A549 (cell line): ENCODE data around the gene CCND2. TPM values are rescaled to one million over a fixed set of nuclear protein-coding genes. Genes with fewer than 3 reads are reported as not detected.

Experiments
- ATAC-seq, 2 experiments: fragments of 200-7000 bp in 1 of 2; fragments of >200 bp in 1 of 2; cut with Nextera tagmentation in 1 of 2; cut with Tn5 transposase in 1 of 2; 3 replicates each; pipeline versions ENCODE4 v1.8.0 to v1.9.1; 2018 to 2020; ENCODE audit warnings: mild to moderate bottlenecking in 1 of 2, moderate library complexity in 1 of 2
- CTCF ChIA-PET: fragments of 300-600 bp; sonication (Branson Sonifier 250); formaldehyde crosslinking; extraction: SDS; loops from one replicate; lab custom pipeline; 2021; ENCODE audit warnings: antibody characterized with exemption, inconsistent platforms; lab: Yijun Ruan, JAX
- POLR2A ChIA-PET: fragments of 350-600 bp; formaldehyde crosslinking; extraction: SDS; loops from one replicate; lab custom pipeline; 2021; ENCODE audit warnings: antibody characterized with exemption, inconsistent platforms; lab: Yijun Ruan, JAX
- DNase-seq, 2 experiments: peaks; one replicate each; pipeline versions ENCODE4 v3.0.0 to v3.0.0-alpha.2; 2011 to 2016; ENCODE audit warnings: low read depth in 1 of 2, low spot score in 1 of 2
- FAIRE-seq: peaks from 2 replicates; lab custom pipeline; 2011; peaks lifted over from hg19 to GRCh38; lab: Jason Lieb, UNC
- H3K27ac ChIP-seq, 2 experiments: fragments of >200 bp; sonication (Bioruptor Twin); formaldehyde crosslinking; 3 replicates each; pipeline ENCODE4 v1.5.1; 2016 to 2017
- H3K4me1 ChIP-seq: fragments of >200 bp; sonication (Bioruptor Twin); formaldehyde crosslinking; 3 replicates; pipeline ENCODE4 v1.6.1; 2016
- H3K4me2 ChIP-seq: fragments of >200 bp; sonication (Bioruptor Twin); formaldehyde crosslinking; 3 replicates; pipeline ENCODE4 v1.6.1; 2016
- H3K4me3 ChIP-seq: fragments of >200 bp; sonication (Bioruptor Twin); formaldehyde crosslinking; 3 replicates; pipeline ENCODE4 v1.5.1; 2016
- H3K9me3 ChIP-seq: fragments of >200 bp; sonication (Bioruptor Twin); formaldehyde crosslinking; 3 replicates; pipeline ENCODE4 v1.6.1; 2016
- BHLHE40 ChIP-seq: IDR thresholded peaks from 2 replicates; pipeline ENCODE4 v1.6.1; 2012; ENCODE audit warnings: low read depth, low read length, inconsistent platforms
- CBX2 ChIP-seq: fragments of 200-600 bp; sonication (generic); IDR thresholded peaks from 2 replicates; pipeline ENCODE4 v1.6.1; 2016; ENCODE audit warnings: low read depth, mild to moderate bottlenecking, borderline replicate concordance
- CHD2 ChIP-seq: fragments of 150-350 bp; IDR thresholded peaks from 2 replicates; pipeline ENCODE4 v1.6.1; 2014; ENCODE audit warnings: low read length; ENCODE audit not compliant: partially characterized antibody
- EHF ChIP-seq: fragments of 250-450 bp; sonication (Bioruptor Pico); IDR thresholded peaks from 2 replicates; pipeline ENCODE4 v1.5.0; 2020; ENCODE audit warnings: mild to moderate bottlenecking
- EP300 ChIP-seq, 2 experiments: fragments of >200 bp; sonication (Bioruptor Twin); formaldehyde crosslinking; IDR thresholded peaks; 2 replicates in 1 of 2; 3 replicates in 1 of 2; pipeline ENCODE4 v1.6.1; 2016 to 2017
- ESRRA ChIP-seq: fragments of 150-350 bp; IDR thresholded peaks from 2 replicates; pipeline ENCODE4 v1.6.1; 2014; ENCODE audit warnings: mild to moderate bottlenecking, low read length, borderline replicate concordance
- FOSB ChIP-seq: fragments of 250-450 bp; sonication (Bioruptor Pico); IDR thresholded peaks from 2 replicates; pipeline ENCODE4 v1.5.0; 2020; ENCODE audit warnings: mild to moderate bottlenecking, moderate library complexity
- FOXS1 ChIP-seq: fragments of 250-450 bp; sonication (Bioruptor Pico); IDR thresholded peaks from 2 replicates; pipeline ENCODE4 v1.5.0; 2020; ENCODE audit warnings: mild to moderate bottlenecking, moderate library complexity
- HDAC2 ChIP-seq: fragments of 200-600 bp; sonication (generic); IDR thresholded peaks from 2 replicates; pipeline ENCODE4 v1.6.1; 2016
- HOXB13 ChIP-seq: fragments of 250-450 bp; sonication (Bioruptor Pico); IDR thresholded peaks from 2 replicates; pipeline ENCODE4 v1.5.0; 2020; ENCODE audit warnings: low read depth, mild to moderate bottlenecking, moderate library complexity
- HOXB5 ChIP-seq: fragments of 250-450 bp; sonication (Bioruptor Pico); IDR thresholded peaks from 2 replicates; pipeline ENCODE4 v1.5.0; 2020; ENCODE audit warnings: mild to moderate bottlenecking, moderate library complexity
- KDM1A ChIP-seq: fragments of 200-600 bp; sonication (generic); IDR thresholded peaks from 2 replicates; pipeline ENCODE4 v1.6.1; 2016; ENCODE audit warnings: low read depth, mild to moderate bottlenecking
- KDM5A ChIP-seq: fragments of 200-600 bp; sonication (generic); IDR thresholded peaks from 2 replicates; pipeline ENCODE4 v1.6.1; 2016; ENCODE audit warnings: antibody characterized with exemption, mild to moderate bottlenecking
- MAFK ChIP-seq: fragments of 450-650 bp; IDR thresholded peaks from 2 replicates; pipeline ENCODE4 v1.6.1; 2014; ENCODE audit not compliant: partially characterized antibody
- MAZ ChIP-seq: fragments of 150-350 bp; IDR thresholded peaks from 2 replicates; pipeline ENCODE4 v1.6.1; 2014; ENCODE audit warnings: antibody characterized with exemption, low read depth, low read length, borderline replicate concordance
- MYC ChIP-seq: IDR thresholded peaks from 2 replicates; pipeline ENCODE4 v1.6.1; 2012; ENCODE audit warnings: mild to moderate bottlenecking, inconsistent platforms, low read length, improper control_type of control experiment, borderline replicate concordance
- PHF8 ChIP-seq: fragments of 200-600 bp; sonication (generic); IDR thresholded peaks from 2 replicates; pipeline ENCODE4 v1.6.1; 2016; ENCODE audit warnings: low read depth, mild to moderate bottlenecking, antibody characterized with exemption, moderate library complexity, borderline replicate concordance
- POLR2A ChIP-seq: IDR thresholded peaks from 2 replicates; pipeline ENCODE4 v1.6.1; 2012; ENCODE audit warnings: mild to moderate bottlenecking, low read length
- POLR2AphosphoS2 ChIP-seq: conservative IDR thresholded peaks from 2 replicates; pipeline ENCODE4 v1.6.1; 2012; ENCODE audit warnings: low read length, improper control_type of control experiment, inconsistent platforms
- SREBF2 ChIP-seq: fragments of 450-650 bp; IDR thresholded peaks from 2 replicates; pipeline ENCODE4 v1.6.1; 2014; ENCODE audit warnings: mild to moderate bottlenecking, moderate library complexity
- WGBS: methylation state at CpG from one replicate; pipeline ENCODE4 v1.1.6; 2017; ENCODE audit errors: missing lambda C conversion rate; 5-methylcytosine and 5-hydroxymethylcytosine counted together
- polyA plus RNA-seq, 4 experiments: library from polyadenylated mRNA; depleted of rRNA in 3 of 4; stranded (reverse); fragments of >200 nt; fragmentation: RNase III in 1 of 4; extraction: RNeasy Plus Mini Kit Qiagen cat#74134 plus additional on column Dnase treatment in 1 of 4; gene quantifications; 2 replicates in 3 of 4; 3 replicates in 1 of 4; pipeline ENCODE4 v1.2.3, GENCODE V29; 2011 to 2017
- TF ChIP-seq, protein P1 (sequence below): fragments of 200-600 bp; sonication (generic); IDR thresholded peaks from 2 replicates; pipeline ENCODE4 v1.6.1; 2016; ENCODE audit warnings: antibody characterized with exemption, mild to moderate bottlenecking, moderate library complexity
- TF ChIP-seq, protein P2 (sequence below): fragments of 250-450 bp; sonication (Bioruptor Pico); IDR thresholded peaks from 2 replicates; pipeline ENCODE4 v1.5.0; 2021; ENCODE audit warnings: mild to moderate bottlenecking, moderate library complexity, borderline replicate concordance
- TF ChIP-seq, protein P3 (sequence below): fragments of >200 bp; sonication (Bioruptor Twin); formaldehyde crosslinking; IDR thresholded peaks from 2 replicates; pipeline ENCODE4 v1.6.1; 2016
- TF ChIP-seq, protein P4 (sequence below): fragments of >200 bp; sonication (Bioruptor Twin); formaldehyde crosslinking; IDR thresholded peaks from 3 replicates; pipeline ENCODE4 v1.5.1; 2016

CCND2 gene
- polyA plus RNA-seq, 2 of the 4 experiments (the other 2 are of a cell fraction) = 0.18 TPM; not detected in 1

DNA sequence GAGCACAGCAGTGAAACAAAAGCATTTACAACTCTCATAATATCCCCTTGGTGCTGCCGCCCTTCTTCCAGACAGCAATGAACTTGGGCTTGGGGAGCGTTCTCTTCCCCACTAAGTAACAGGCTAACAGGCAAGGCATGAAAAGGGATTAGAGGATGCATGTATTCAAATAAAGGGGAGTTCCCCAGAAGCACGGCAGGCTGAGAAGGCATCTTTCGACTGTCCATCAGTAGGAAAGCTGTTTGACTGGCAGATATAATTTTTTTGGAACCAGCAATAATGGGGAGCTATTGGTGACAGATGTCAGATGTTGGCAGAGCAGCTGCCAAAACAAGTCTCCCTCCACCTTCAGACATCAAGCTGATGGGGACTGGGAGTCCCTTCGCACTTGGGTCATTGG, 38.2 kb downstream of the CCND2 start:
- Histone ChIP-seq H3K4me2 (no peak overlapping the region), H3K27ac (no peak overlapping the region), H3K4me3 (no peak overlapping the region), H3K9me3 (no peaks in the 10 kb centered on the region), H3K4me1 (no peaks in the 10 kb centered on the region)
- TF ChIP-seq, protein P1, sequence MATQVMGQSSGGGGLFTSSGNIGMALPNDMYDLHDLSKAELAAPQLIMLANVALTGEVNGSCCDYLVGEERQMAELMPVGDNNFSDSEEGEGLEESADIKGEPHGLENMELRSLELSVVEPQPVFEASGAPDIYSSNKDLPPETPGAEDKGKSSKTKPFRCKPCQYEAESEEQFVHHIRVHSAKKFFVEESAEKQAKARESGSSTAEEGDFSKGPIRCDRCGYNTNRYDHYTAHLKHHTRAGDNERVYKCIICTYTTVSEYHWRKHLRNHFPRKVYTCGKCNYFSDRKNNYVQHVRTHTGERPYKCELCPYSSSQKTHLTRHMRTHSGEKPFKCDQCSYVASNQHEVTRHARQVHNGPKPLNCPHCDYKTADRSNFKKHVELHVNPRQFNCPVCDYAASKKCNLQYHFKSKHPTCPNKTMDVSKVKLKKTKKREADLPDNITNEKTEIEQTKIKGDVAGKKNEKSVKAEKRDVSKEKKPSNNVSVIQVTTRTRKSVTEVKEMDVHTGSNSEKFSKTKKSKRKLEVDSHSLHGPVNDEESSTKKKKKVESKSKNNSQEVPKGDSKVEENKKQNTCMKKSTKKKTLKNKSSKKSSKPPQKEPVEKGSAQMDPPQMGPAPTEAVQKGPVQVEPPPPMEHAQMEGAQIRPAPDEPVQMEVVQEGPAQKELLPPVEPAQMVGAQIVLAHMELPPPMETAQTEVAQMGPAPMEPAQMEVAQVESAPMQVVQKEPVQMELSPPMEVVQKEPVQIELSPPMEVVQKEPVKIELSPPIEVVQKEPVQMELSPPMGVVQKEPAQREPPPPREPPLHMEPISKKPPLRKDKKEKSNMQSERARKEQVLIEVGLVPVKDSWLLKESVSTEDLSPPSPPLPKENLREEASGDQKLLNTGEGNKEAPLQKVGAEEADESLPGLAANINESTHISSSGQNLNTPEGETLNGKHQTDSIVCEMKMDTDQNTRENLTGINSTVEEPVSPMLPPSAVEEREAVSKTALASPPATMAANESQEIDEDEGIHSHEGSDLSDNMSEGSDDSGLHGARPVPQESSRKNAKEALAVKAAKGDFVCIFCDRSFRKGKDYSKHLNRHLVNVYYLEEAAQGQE = no peak
- TF ChIP-seq, protein P2, sequence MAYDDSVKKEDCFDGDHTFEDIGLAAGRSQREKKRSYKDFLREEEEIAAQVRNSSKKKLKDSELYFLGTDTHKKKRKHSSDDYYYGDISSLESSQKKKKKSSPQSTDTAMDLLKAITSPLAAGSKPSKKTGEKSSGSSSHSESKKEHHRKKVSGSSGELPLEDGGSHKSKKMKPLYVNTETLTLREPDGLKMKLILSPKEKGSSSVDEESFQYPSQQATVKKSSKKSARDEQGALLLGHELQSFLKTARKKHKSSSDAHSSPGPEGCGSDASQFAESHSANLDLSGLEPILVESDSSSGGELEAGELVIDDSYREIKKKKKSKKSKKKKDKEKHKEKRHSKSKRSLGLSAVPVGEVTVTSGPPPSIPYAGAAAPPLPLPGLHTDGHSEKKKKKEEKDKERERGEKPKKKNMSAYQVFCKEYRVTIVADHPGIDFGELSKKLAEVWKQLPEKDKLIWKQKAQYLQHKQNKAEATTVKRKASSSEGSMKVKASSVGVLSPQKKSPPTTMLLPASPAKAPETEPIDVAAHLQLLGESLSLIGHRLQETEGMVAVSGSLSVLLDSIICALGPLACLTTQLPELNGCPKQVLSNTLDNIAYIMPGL (CRISPR knock-in tag) = no peak
- TF ChIP-seq, protein P3, sequence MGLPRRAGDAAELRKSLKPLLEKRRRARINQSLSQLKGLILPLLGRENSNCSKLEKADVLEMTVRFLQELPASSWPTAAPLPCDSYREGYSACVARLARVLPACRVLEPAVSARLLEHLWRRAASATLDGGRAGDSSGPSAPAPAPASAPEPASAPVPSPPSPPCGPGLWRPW = no peak
- TF ChIP-seq KDM5A = no peak
- no peak for TF ChIP-seq EP300 (IDR thresholded peaks at IDR 0.05)
- TF ChIP-seq MAFK = no peak
- TF ChIP-seq BHLHE40 = no peak
- no peak for TF ChIP-seq POLR2AphosphoS2
- TF ChIP-seq EHF (CRISPR knock-in tag) = no peak
- no peak for TF ChIP-seq HOXB13 (CRISPR knock-in tag)
- no peak for TF ChIP-seq HDAC2
- no peak for ATAC-seq
- CTCF ChIA-PET = interaction anchor here (1.1 to 1.3 kb wide), 2 partner anchors 35 to 220 kb away, joined by 3 read pairs; no protein-coding TSS in a partner anchor
- POLR2A ChIA-PET = no interaction called here
- WGBS = 58% methylated on average over 5 of the region's 5 CpGs
- no peak for FAIRE-seq
- no peak for DNase-seq

DNA sequence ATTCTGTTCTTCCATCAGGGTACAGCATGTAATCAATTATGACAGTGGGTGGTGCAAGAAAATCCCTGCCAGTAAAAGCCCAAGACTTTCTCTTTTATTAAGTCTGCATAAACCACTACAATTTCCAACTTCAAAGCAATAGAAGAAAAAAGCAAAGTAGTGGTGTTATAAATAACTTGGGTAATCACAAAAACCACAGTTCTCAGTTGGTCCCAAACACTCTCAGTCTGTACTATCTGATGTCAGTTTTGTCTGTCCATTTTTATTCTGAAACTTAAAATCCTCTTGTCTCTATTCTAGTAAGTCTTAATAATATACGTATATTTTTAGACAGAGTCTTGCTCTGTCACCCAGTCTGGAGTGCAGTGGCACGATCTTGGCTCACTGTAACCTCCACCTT, 38.7 kb downstream of the CCND2 start:
- TF ChIP-seq KDM5A (no peak), EHF (CRISPR knock-in tag) (no peak), MYC (no peak), FOXS1 (no peak), POLR2A (no peak)
- TF ChIP-seq, all 56 proteins: peak for 0
- H3K9me3 ChIP-seq = no peaks in the 10 kb centered on the region
- no peak for FAIRE-seq
- H3K27ac ChIP-seq = no peak overlapping the region
- ATAC-seq = no peak
- H3K4me3 ChIP-seq = no peak overlapping the region
- ChIA-PET CTCF (interaction anchor here (1.3 kb wide), 1 partner anchor 220 kb away, joined by 3 read pairs; no protein-coding TSS in a partner anchor), POLR2A (no interaction called here)
- no peak for DNase-seq
- H3K4me2 ChIP-seq = no peak overlapping the region
- H3K4me1 ChIP-seq = no peaks in the 10 kb centered on the region
- WGBS = 77% methylated on average over 2 of the region's 2 CpGs

DNA sequence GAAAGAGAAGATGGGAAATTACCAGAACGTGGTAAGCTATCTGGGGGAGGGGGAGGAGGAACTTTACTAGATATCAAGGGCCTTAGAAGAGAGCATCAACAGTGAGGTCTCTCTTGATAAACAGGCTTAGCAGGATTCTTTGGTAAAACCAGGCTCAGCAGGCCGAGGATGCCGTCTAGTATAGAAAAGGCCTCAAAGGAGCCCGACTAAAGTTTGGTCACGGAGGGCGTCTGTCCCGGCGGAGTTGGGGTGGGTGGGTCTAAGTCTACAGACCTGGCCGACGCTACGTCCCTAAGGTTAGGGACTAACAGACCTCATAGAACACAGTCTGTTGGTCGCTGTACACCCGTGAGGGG, 46.9 kb downstream of the CCND2 start:
- peak; percentile 68 for ATAC-seq
- TF ChIP-seq, protein P3 = no peak
- TF ChIP-seq SREBF2 (no peak), ESRRA (no peak), HOXB5 (CRISPR knock-in tag) (no peak), CBX2 (no peak), MAZ (no peak), MYC (0 out of 2 replicates have a peak, but pooled peaks have one; percentile 20), CHD2 (peak; percentile 7), EP300 (IDR thresholded peaks at IDR 0.05) (no peak), PHF8 (peak; percentile 64), KDM1A (no peak), FOSB (CRISPR knock-in tag) (no peak)
- TF ChIP-seq, protein P4, sequence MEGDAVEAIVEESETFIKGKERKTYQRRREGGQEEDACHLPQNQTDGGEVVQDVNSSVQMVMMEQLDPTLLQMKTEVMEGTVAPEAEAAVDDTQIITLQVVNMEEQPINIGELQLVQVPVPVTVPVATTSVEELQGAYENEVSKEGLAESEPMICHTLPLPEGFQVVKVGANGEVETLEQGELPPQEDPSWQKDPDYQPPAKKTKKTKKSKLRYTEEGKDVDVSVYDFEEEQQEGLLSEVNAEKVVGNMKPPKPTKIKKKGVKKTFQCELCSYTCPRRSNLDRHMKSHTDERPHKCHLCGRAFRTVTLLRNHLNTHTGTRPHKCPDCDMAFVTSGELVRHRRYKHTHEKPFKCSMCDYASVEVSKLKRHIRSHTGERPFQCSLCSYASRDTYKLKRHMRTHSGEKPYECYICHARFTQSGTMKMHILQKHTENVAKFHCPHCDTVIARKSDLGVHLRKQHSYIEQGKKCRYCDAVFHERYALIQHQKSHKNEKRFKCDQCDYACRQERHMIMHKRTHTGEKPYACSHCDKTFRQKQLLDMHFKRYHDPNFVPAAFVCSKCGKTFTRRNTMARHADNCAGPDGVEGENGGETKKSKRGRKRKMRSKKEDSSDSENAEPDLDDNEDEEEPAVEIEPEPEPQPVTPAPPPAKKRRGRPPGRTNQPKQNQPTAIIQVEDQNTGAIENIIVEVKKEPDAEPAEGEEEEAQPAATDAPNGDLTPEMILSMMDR = no peak
- FAIRE-seq = no peak
- Histone ChIP-seq H3K4me3 (peak overlapping the region; percentile 80), H3K27ac (peak overlapping the region; percentile 84 to 89), H3K9me3 (no peaks in the 10 kb centered on the region), H3K4me1 (peaks cover 13% of the 10 kb centered on the region), H3K4me2 (peak overlapping the region; percentile 99)
- 3% methylated on average over 13 of the region's 13 CpGs for WGBS
- CTCF ChIA-PET = no interaction called here
- peak in 1 of 2 experiments; percentile 25 for DNase-seq
- POLR2A ChIA-PET = interaction anchor here (1.1 to 1.3 kb wide), 2 partner anchors 12 to 44 kb away, joined by 3 to 6 read pairs; no protein-coding TSS in a partner anchor
